Measurements from ENCODE around the gene ANKRD33B. TPM values are rescaled to one million over a fixed set of nuclear protein-coding genes. Genes with fewer than 3 reads are reported as not detected.
"Not testable (repeated sequence)": the region's sequence is repeated elsewhere in the genome, so short reads cannot be mapped to it uniquely, and the experiment has no call there.

ANKRD33B gene
- total RNA-seq, 1 experiment from 2014 or later = 25.3 TPM

DNA sequence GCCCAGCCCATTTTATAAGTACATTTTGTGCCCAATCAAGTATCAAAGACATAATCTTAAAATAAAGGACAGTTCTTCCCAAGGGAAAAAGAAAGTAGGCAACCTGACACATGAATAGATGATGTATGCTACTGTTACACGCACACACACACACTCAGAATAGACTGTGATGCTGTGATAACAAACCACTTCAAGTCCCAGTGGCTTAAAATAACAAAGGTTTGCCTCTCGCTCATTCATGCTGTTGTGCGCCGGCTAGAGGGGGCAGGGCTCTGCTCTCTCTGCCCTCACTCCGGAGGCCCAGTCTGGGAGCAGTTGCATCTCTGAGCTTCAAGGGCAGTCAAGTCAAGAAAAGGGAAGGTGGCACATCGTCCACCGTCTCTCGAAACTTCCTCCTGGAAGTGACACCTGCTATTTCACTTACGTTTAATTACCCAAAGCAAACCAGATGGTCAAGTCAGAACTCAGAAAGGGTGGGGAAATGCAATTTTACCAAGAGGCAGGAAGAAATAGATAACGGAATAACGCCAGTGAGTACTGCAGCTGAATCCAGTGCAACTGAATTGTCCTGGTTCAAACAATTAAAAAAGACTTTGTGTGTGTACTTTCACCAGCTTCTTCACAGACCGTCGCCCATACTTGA lies 43.3 kb downstream of the ANKRD33B start:
- no peak overlapping the region for H3K4me3 ChIP-seq (ENCODE audit: low read depth, low read length)
- no peak overlapping the region for H3K27ac Mint-ChIP-seq (ENCODE audit: unreplicated experiment)
- TF ChIP-seq, protein P1, sequence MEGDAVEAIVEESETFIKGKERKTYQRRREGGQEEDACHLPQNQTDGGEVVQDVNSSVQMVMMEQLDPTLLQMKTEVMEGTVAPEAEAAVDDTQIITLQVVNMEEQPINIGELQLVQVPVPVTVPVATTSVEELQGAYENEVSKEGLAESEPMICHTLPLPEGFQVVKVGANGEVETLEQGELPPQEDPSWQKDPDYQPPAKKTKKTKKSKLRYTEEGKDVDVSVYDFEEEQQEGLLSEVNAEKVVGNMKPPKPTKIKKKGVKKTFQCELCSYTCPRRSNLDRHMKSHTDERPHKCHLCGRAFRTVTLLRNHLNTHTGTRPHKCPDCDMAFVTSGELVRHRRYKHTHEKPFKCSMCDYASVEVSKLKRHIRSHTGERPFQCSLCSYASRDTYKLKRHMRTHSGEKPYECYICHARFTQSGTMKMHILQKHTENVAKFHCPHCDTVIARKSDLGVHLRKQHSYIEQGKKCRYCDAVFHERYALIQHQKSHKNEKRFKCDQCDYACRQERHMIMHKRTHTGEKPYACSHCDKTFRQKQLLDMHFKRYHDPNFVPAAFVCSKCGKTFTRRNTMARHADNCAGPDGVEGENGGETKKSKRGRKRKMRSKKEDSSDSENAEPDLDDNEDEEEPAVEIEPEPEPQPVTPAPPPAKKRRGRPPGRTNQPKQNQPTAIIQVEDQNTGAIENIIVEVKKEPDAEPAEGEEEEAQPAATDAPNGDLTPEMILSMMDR (IDR thresholded peaks at IDR 0.05; ENCODE audit: insufficient read depth in 1 of 2, low read depth in 1 of 2, low read length in 1 of 2, severe bottlenecking in 1 of 2, unreplicated experiment in 1 of 2) = no peak
- H3K27me3 Mint-ChIP-seq (ENCODE audit: insufficient read depth, unreplicated experiment) = no peaks in the 10 kb centered on the region
- peaks cover 14% of the 10 kb centered on the region for H3K4me1 Mint-ChIP-seq (ENCODE audit: low read depth, unreplicated experiment)
- intact Hi-C loops (cut with micrococcal nuclease; ENCODE audit: unreplicated experiment) = no loop called here
- H3K9me3 Mint-ChIP-seq (ENCODE audit: unreplicated experiment) = no peaks in the 10 kb centered on the region
- H3K4me3 Mint-ChIP-seq (ENCODE audit: unreplicated experiment) = no peak overlapping the region
- no peaks in the 10 kb centered on the region for H3K36me3 ChIP-seq (ENCODE audit: control insufficient read depth, insufficient read depth, low read length)
- no peaks in the 10 kb centered on the region for H3K27me3 ChIP-seq (replicated peaks; ENCODE audit: control insufficient read depth, insufficient read depth, low read length)
- no peaks in the 10 kb centered on the region for H3K36me3 Mint-ChIP-seq (ENCODE audit: insufficient read depth, unreplicated experiment)
- CTCF ChIA-PET = interaction anchor here (0.9 to 1.2 kb wide), 2 partner anchors 18 to 20 kb away, joined by 3 to 5 read pairs; no protein-coding TSS in a partner anchor
- POLR2A ChIA-PET = no interaction called here
- H3K4me1 ChIP-seq = peaks cover 20% of the 10 kb centered on the region
- BruUV-seq (replicated peaks) = no TSS peak
- H3K9me3 ChIP-seq = no peaks in the 10 kb centered on the region
- DNase-seq = no peak

- Histone ChIP-seq H3K27me3 (replicated peaks; ENCODE audit: control insufficient read depth, insufficient read depth, low read length) (no peaks in the 10 kb centered on the region), H3K9me3 (no peaks in the 10 kb centered on the region), H3K4me3 (ENCODE audit: low read depth, low read length) (no peak overlapping the region), H3K36me3 (ENCODE audit: control insufficient read depth, insufficient read depth, low read length) (no peaks in the 10 kb centered on the region), H3K4me1 (peaks cover 16% of the 10 kb centered on the region)
- Mint-ChIP-seq H3K27ac (ENCODE audit: unreplicated experiment) (no peak overlapping the region), H3K4me3 (ENCODE audit: unreplicated experiment) (no peak overlapping the region), H3K36me3 (ENCODE audit: insufficient read depth, unreplicated experiment) (no peaks in the 10 kb centered on the region), H3K9me3 (ENCODE audit: unreplicated experiment) (no peaks in the 10 kb centered on the region), H3K4me1 (ENCODE audit: low read depth, unreplicated experiment) (peaks cover 14% of the 10 kb centered on the region), H3K27me3 (ENCODE audit: insufficient read depth, unreplicated experiment) (no peaks in the 10 kb centered on the region)
- no peak for DNase-seq
- BruUV-seq (replicated peaks) = no TSS peak
- TF ChIP-seq, protein P1 (IDR thresholded peaks at IDR 0.05; ENCODE audit: insufficient read depth in 1 of 2, low read depth in 1 of 2, low read length in 1 of 2, severe bottlenecking in 1 of 2, unreplicated experiment in 1 of 2) = no peak
- intact Hi-C loops (cut with micrococcal nuclease; ENCODE audit: unreplicated experiment) = no loop called here
- ChIA-PET POLR2A (interaction anchor here (0.6 kb wide), 1 partner anchor 43 kb away, joined by 9 read pairs; no protein-coding TSS in a partner anchor), CTCF (interaction anchor here (0.9 to 1.2 kb wide), 2 partner anchors 17 to 20 kb away, joined by 3 to 5 read pairs; no protein-coding TSS in a partner anchor)
Measured at GRCh38 chr5:10607666-10608073, 43.8 kb downstream of the ANKRD33B start.

GRCh38 chr5:10608081-10608480 lies 44.2 kb downstream of the ANKRD33B start:
- H3K9me3 Mint-ChIP-seq (ENCODE audit: unreplicated experiment); H3K9me3 ChIP-seq; BruUV-seq (replicated peaks); H3K27me3 ChIP-seq (replicated peaks; ENCODE audit: control insufficient read depth, insufficient read depth, low read length); intact Hi-C loops (cut with micrococcal nuclease; ENCODE audit: unreplicated experiment); DNase-seq; H3K27me3 Mint-ChIP-seq (ENCODE audit: insufficient read depth, unreplicated experiment); H3K4me3 ChIP-seq (ENCODE audit: low read depth, low read length); H3K36me3 Mint-ChIP-seq (ENCODE audit: insufficient read depth, unreplicated experiment); H3K27ac Mint-ChIP-seq (ENCODE audit: unreplicated experiment); H3K36me3 ChIP-seq (ENCODE audit: control insufficient read depth, insufficient read depth, low read length); H3K4me3 Mint-ChIP-seq (ENCODE audit: unreplicated experiment): not testable (repeated sequence)
- CTCF ChIA-PET = interaction anchor here (0.9 to 1.2 kb wide), 2 partner anchors 17 to 19 kb away, joined by 3 to 5 read pairs; no protein-coding TSS in a partner anchor
- H3K4me1 ChIP-seq = peaks cover 16% of the 10 kb centered on the region
- peaks cover 14% of the 10 kb centered on the region for H3K4me1 Mint-ChIP-seq (ENCODE audit: low read depth, unreplicated experiment)
- POLR2A ChIA-PET = interaction anchor here (0.6 kb wide), 1 partner anchor 44 kb away, joined by 9 read pairs; no protein-coding TSS in a partner anchor
